ENCODE measurements around the gene COA3.

The COA3 gene

GRCh38 chr17:42798383-42799380 is at the start of gene COA3, which contains the start of gene CNTD1:
COA3 (minus strand) TSS chr17:42798704; CDS start chr17:42798681, 23 bp downstream.
CNTD1 (plus strand) TSS chr17:42798861; CDS start chr17:42799068, 207 bp downstream.
- no peak for TF ChIP-seq CTCF (IDR thresholded peaks at IDR 0.05; ENCODE audit: control extremely low read depth, extremely low read depth, low read depth, missing control alignments)
- peak; percentile 94 for DNase-seq (ENCODE audit: extremely low spot score)
- ChIA-PET POLR2A (interaction anchor here (0.5 to 0.6 kb wide), 2 partner anchors 9 to 518 kb away, joined by 6 to 10 read pairs; no protein-coding TSS in a partner anchor), CTCF (interaction anchor here (0.8 to 2.1 kb wide), 9 partner anchors 12 to 536 kb away, joined by 3 to 7 read pairs (median 3); partner anchors contain the start of gene BECN1)

GRCh38 chr17:42848093-42848492 is 49.6 kb upstream of the COA3 start:
- CTCF ChIA-PET = interaction anchor here (0.9 to 1.7 kb wide), 5 partner anchors 14 to 81 kb away, joined by 3 to 5 read pairs (median 3); partner anchors contain the start of genes BECN1 and PSME3
- TF ChIP-seq CTCF (IDR thresholded peaks at IDR 0.05; ENCODE audit: control extremely low read depth, extremely low read depth, low read depth, missing control alignments) = no peak
- POLR2A ChIA-PET = interaction anchor here (0.5 to 0.6 kb wide), 2 partner anchors 121 to 954 kb away, joined by 3 to 4 read pairs; no protein-coding TSS in a partner anchor
- DNase-seq (ENCODE audit: extremely low spot score) = no peak

GRCh38 chr17:42846594-42847280 is 48.2 kb upstream of the COA3 start:
- ChIA-PET POLR2A (interaction anchor here (0.6 kb wide), 1 partner anchor 107 kb away, joined by 4 read pairs; no protein-coding TSS in a partner anchor), CTCF (interaction anchor here (1.1 to 3.2 kb wide), 2 partner anchors 10 to 151 kb away, joined by 3 to 12 read pairs; partner anchors contain the start of gene RPL27)
- no peak for TF ChIP-seq CTCF (IDR thresholded peaks at IDR 0.05; ENCODE audit: control extremely low read depth, extremely low read depth, low read depth, missing control alignments)
- DNase-seq (ENCODE audit: extremely low spot score) = no peak

GRCh38 chr17:42845918-42846593 is 47.6 kb upstream of the COA3 start:
- ChIA-PET POLR2A (interaction anchor here (1.3 kb wide), 1 partner anchor 12 kb away, joined by 3 read pairs; no protein-coding TSS in a partner anchor), CTCF (interaction anchor here (1.0 to 3.2 kb wide), 4 partner anchors 22 to 152 kb away, joined by 3 to 12 read pairs (median 8); partner anchors contain the start of genes BECN1 and RPL27)
- DNase-seq (ENCODE audit: extremely low spot score) = no peak
- no peak for TF ChIP-seq CTCF (IDR thresholded peaks at IDR 0.05; ENCODE audit: control extremely low read depth, extremely low read depth, low read depth, missing control alignments)

- no peak for TF ChIP-seq CTCF (IDR thresholded peaks at IDR 0.05; ENCODE audit: control extremely low read depth, extremely low read depth, low read depth, missing control alignments)
- ChIA-PET CTCF (interaction anchor here (0.6 to 3.2 kb wide), 6 partner anchors 21 to 152 kb away, joined by 3 to 12 read pairs (median 3); partner anchors contain the start of genes BECN1 and RPL27), POLR2A (interaction anchor here (1.3 kb wide), 1 partner anchor 12 kb away, joined by 3 read pairs; no protein-coding TSS in a partner anchor)
- DNase-seq (ENCODE audit: extremely low spot score) = no peak
Observed at GRCh38 chr17:42845556-42845917, 47.0 kb upstream of the COA3 start.

All from GM10248 (cell line).